GM12878 (cell line): ENCODE data around the gene KHK. TPM values are rescaled to one million over a fixed set of nuclear protein-coding genes. Genes with fewer than 3 reads are reported as not detected.

Experiments used
- ATF2 ChIP-seq: IDR thresholded peaks from 2 replicates; pipeline ENCODE4 v1.6.1; 2012; ENCODE audit warnings: low read length, inconsistent platforms
- CREB1 ChIP-seq: IDR thresholded peaks from 2 replicates; pipeline ENCODE4 v1.6.1; 2012; ENCODE audit warnings: low read depth, mild to moderate bottlenecking, inconsistent platforms
- EGR1 ChIP-seq, 2 experiments: IDR thresholded peaks; 1 replicate in 1 of 2; 2 replicates in 1 of 2; pipeline ENCODE4 v1.6.1; 2011 to 2012; ENCODE audit warnings: low read depth in 2 of 2, low read length in 2 of 2, borderline replicate concordance in 1 of 2, mild to moderate bottlenecking in 1 of 2, moderate library complexity in 1 of 2
- FOXM1 ChIP-seq: IDR thresholded peaks from 2 replicates; pipeline ENCODE4 v1.6.1; 2012; ENCODE audit warnings: low read depth, mild to moderate bottlenecking, inconsistent platforms, low read length, moderate library complexity
- NRF1 ChIP-seq: conservative IDR thresholded peaks from 2 replicates; pipeline ENCODE4 v1.6.1; 2011; ENCODE audit warnings: mild to moderate bottlenecking, low read depth, low read length, improper control_type of control experiment
- POLR2AphosphoS2 ChIP-seq: IDR thresholded peaks from 2 replicates; pipeline ENCODE4 v1.6.1; 2011; ENCODE audit warnings: low read depth, mild to moderate bottlenecking, low read length, improper control_type of control experiment, moderate library complexity
- ZNF384 ChIP-seq: IDR thresholded peaks from 2 replicates; pipeline ENCODE4 v1.6.1; 2012; ENCODE audit warnings: low read depth, mild to moderate bottlenecking, low read length, improper control_type of control experiment, borderline replicate concordance
- ZNF592 ChIP-seq: fragments of 450-650 bp; IDR thresholded peaks from 2 replicates; pipeline ENCODE4 v1.6.1; 2017; ENCODE audit warnings: mild to moderate bottlenecking, moderate library complexity
- polyA plus RNA-seq, 11 experiments: library from polyadenylated mRNA; depleted of rRNA in 4 of 11; unstranded in 6 of 11; stranded (reverse) in 5 of 11; fragments of >200 nt; fragmentation: Nextera tagmentation in 4 of 11; fragmentation: Illumina TruSeq in 1 of 11; extraction: Ambion mirVana in 4 of 11; extraction: Trizol in 1 of 11; gene quantifications; 1 replicate in 1 of 11; 2 replicates in 10 of 11; pipeline versions ENCODE4 v1.2.1 to v1.2.3, GENCODE V29; 2011 to 2016; ENCODE audit warnings: inconsistent platforms in 2 of 11, missing spikeins in 2 of 11, low read depth in 1 of 11
- total RNA-seq, 4 experiments: library from RNA; depleted of rRNA in 3 of 4; stranded (reverse); fragments of >200 nt in 3 of 4; fragmentation: Illumina TruSeq in 1 of 4; extraction: Trizol in 1 of 4; gene quantifications; 2 replicates each; pipeline versions ENCODE4 v1.2.1 to v1.2.3, GENCODE V29; 2013 to 2021

The KHK gene
- total and polyA plus RNA-seq, 10 of the 15 experiments (the other 5 are each of a cell fraction or from before 2014, with no cell fraction given) = 0.31 to 11.8 (median 3.9) TPM

GRCh38 chr2:27039871-27040270, 46.7 kb upstream of the KHK start (continued):
- no peak for TF ChIP-seq ZNF592
- no peak for TF ChIP-seq EGR1 (IDR thresholded peaks at IDR 0.05; ENCODE audit: borderline replicate concordance in 1 of 2, low read depth in 2 of 2, low read length in 2 of 2)
- TF ChIP-seq CREB1 = no peak
- TF ChIP-seq NRF1 = no peak
- no peak for TF ChIP-seq ZNF384
- no peak for TF ChIP-seq POLR2AphosphoS2
- TF ChIP-seq ATF2 = no peak
- TF ChIP-seq FOXM1 = no peak
